A549 (cell line): ENCODE results near the gene POM121L2. TPM values are rescaled to one million over a fixed set of nuclear protein-coding genes. Genes with fewer than 3 reads are reported as not detected.

ENCODE experiments used
- ATAC-seq, 2 experiments: fragments of 200-7000 bp in 1 of 2; fragments of >200 bp in 1 of 2; cut with Nextera tagmentation in 1 of 2; cut with Tn5 transposase in 1 of 2; 3 replicates each; pipeline versions ENCODE4 v1.8.0 to v1.9.1; 2018 to 2020; ENCODE audit warnings: mild to moderate bottlenecking in 1 of 2, moderate library complexity in 1 of 2
- CTCF ChIA-PET: fragments of 300-600 bp; sonication (Branson Sonifier 250); formaldehyde crosslinking; extraction: SDS; loops from one replicate; lab custom pipeline; 2021; ENCODE audit warnings: antibody characterized with exemption, inconsistent platforms; lab: Yijun Ruan, JAX
- POLR2A ChIA-PET: fragments of 350-600 bp; formaldehyde crosslinking; extraction: SDS; loops from one replicate; lab custom pipeline; 2021; ENCODE audit warnings: antibody characterized with exemption, inconsistent platforms; lab: Yijun Ruan, JAX
- DNase-seq, 2 experiments: peaks; one replicate each; pipeline versions ENCODE4 v3.0.0 to v3.0.0-alpha.2; 2011 to 2016; ENCODE audit warnings: low read depth in 1 of 2, low spot score in 1 of 2
- FAIRE-seq: peaks from 2 replicates; lab custom pipeline; 2011; peaks lifted over from hg19 to GRCh38; lab: Jason Lieb, UNC
- H3K27ac ChIP-seq, 2 experiments: fragments of >200 bp; sonication (Bioruptor Twin); formaldehyde crosslinking; 3 replicates each; pipeline ENCODE4 v1.5.1; 2016 to 2017
- H3K4me1 ChIP-seq: fragments of >200 bp; sonication (Bioruptor Twin); formaldehyde crosslinking; 3 replicates; pipeline ENCODE4 v1.6.1; 2016
- H3K4me2 ChIP-seq: fragments of >200 bp; sonication (Bioruptor Twin); formaldehyde crosslinking; 3 replicates; pipeline ENCODE4 v1.6.1; 2016
- H3K4me3 ChIP-seq: fragments of >200 bp; sonication (Bioruptor Twin); formaldehyde crosslinking; 3 replicates; pipeline ENCODE4 v1.5.1; 2016
- H3K9me3 ChIP-seq: fragments of >200 bp; sonication (Bioruptor Twin); formaldehyde crosslinking; 3 replicates; pipeline ENCODE4 v1.6.1; 2016
- CBX8 ChIP-seq: fragments of 200-600 bp; sonication (generic); IDR thresholded peaks from 2 replicates; pipeline ENCODE4 v1.6.1; 2016
- EHF ChIP-seq: fragments of 250-450 bp; sonication (Bioruptor Pico); IDR thresholded peaks from 2 replicates; pipeline ENCODE4 v1.5.0; 2020; ENCODE audit warnings: mild to moderate bottlenecking
- FOSB ChIP-seq: fragments of 250-450 bp; sonication (Bioruptor Pico); IDR thresholded peaks from 2 replicates; pipeline ENCODE4 v1.5.0; 2020; ENCODE audit warnings: mild to moderate bottlenecking, moderate library complexity
- FOSL2 ChIP-seq, 2 experiments: fragments of 450-650 bp in 1 of 2; fragments of >200 bp in 1 of 2; sonication (Bioruptor Twin) in 1 of 2; formaldehyde crosslinking; IDR thresholded peaks; 2 replicates each; pipeline versions ENCODE4 v1.5.0 to v1.6.1; 2016 to 2020; ENCODE audit warnings: mild to moderate bottlenecking in 1 of 2, moderate library complexity in 1 of 2
- FOXS1 ChIP-seq: fragments of 250-450 bp; sonication (Bioruptor Pico); IDR thresholded peaks from 2 replicates; pipeline ENCODE4 v1.5.0; 2020; ENCODE audit warnings: mild to moderate bottlenecking, moderate library complexity
- HDAC2 ChIP-seq: fragments of 200-600 bp; sonication (generic); IDR thresholded peaks from 2 replicates; pipeline ENCODE4 v1.6.1; 2016
- HEYL ChIP-seq: fragments of 250-450 bp; sonication (Bioruptor Pico); IDR thresholded peaks from 2 replicates; pipeline ENCODE4 v1.8.0; 2021; ENCODE audit warnings: mild to moderate bottlenecking, moderate library complexity
- HOXA7 ChIP-seq: fragments of 250-450 bp; sonication (Bioruptor Pico); IDR thresholded peaks from 2 replicates; pipeline ENCODE4 v1.5.0; 2020; ENCODE audit warnings: mild to moderate bottlenecking, moderate library complexity
- HOXB13 ChIP-seq: fragments of 250-450 bp; sonication (Bioruptor Pico); IDR thresholded peaks from 2 replicates; pipeline ENCODE4 v1.5.0; 2020; ENCODE audit warnings: low read depth, mild to moderate bottlenecking, moderate library complexity
- HOXB5 ChIP-seq: fragments of 250-450 bp; sonication (Bioruptor Pico); IDR thresholded peaks from 2 replicates; pipeline ENCODE4 v1.5.0; 2020; ENCODE audit warnings: mild to moderate bottlenecking, moderate library complexity
- KDM1A ChIP-seq: fragments of 200-600 bp; sonication (generic); IDR thresholded peaks from 2 replicates; pipeline ENCODE4 v1.6.1; 2016; ENCODE audit warnings: low read depth, mild to moderate bottlenecking
- KDM5A ChIP-seq: fragments of 200-600 bp; sonication (generic); IDR thresholded peaks from 2 replicates; pipeline ENCODE4 v1.6.1; 2016; ENCODE audit warnings: antibody characterized with exemption, mild to moderate bottlenecking
- MYC ChIP-seq: IDR thresholded peaks from 2 replicates; pipeline ENCODE4 v1.6.1; 2012; ENCODE audit warnings: mild to moderate bottlenecking, inconsistent platforms, low read length, improper control_type of control experiment, borderline replicate concordance
- NFE2L2 ChIP-seq: fragments of 150-350 bp; conservative IDR thresholded peaks from 2 replicates; pipeline ENCODE4 v1.6.1; 2014; ENCODE audit warnings: low read length
- NR3C1 ChIP-seq: fragments of >200 bp; sonication (Bioruptor Twin); formaldehyde crosslinking; IDR thresholded peaks from 3 replicates; pipeline ENCODE4 v1.6.1; 2017
- PHF8 ChIP-seq: fragments of 200-600 bp; sonication (generic); IDR thresholded peaks from 2 replicates; pipeline ENCODE4 v1.6.1; 2016; ENCODE audit warnings: low read depth, mild to moderate bottlenecking, antibody characterized with exemption, moderate library complexity, borderline replicate concordance
- POLR2A ChIP-seq: IDR thresholded peaks from 2 replicates; pipeline ENCODE4 v1.6.1; 2012; ENCODE audit warnings: mild to moderate bottlenecking, low read length
- RARB ChIP-seq: fragments of 250-450 bp; sonication (Bioruptor Pico); IDR thresholded peaks from 2 replicates; pipeline ENCODE4 v1.8.0; 2021; ENCODE audit warnings: mild to moderate bottlenecking, moderate library complexity
- RCOR1 ChIP-seq: fragments of 150-350 bp; IDR thresholded peaks from 2 replicates; pipeline ENCODE4 v1.6.1; 2014; ENCODE audit warnings: antibody characterized with exemption, low read length, low read depth
- SMC3 ChIP-seq: fragments of >200 bp; sonication (Bioruptor Twin); formaldehyde crosslinking; IDR thresholded peaks from 3 replicates; pipeline ENCODE4 v1.6.1; 2018; ENCODE audit warnings: inconsistent platforms
- SREBF2 ChIP-seq: fragments of 450-650 bp; IDR thresholded peaks from 2 replicates; pipeline ENCODE4 v1.6.1; 2014; ENCODE audit warnings: mild to moderate bottlenecking, moderate library complexity
- WGBS: methylation state at CpG from one replicate; pipeline ENCODE4 v1.1.6; 2017; ENCODE audit errors: missing lambda C conversion rate; 5-methylcytosine and 5-hydroxymethylcytosine counted together
- polyA plus RNA-seq, 4 experiments: library from polyadenylated mRNA; depleted of rRNA in 3 of 4; stranded (reverse); fragments of >200 nt; fragmentation: RNase III in 1 of 4; extraction: RNeasy Plus Mini Kit Qiagen cat#74134 plus additional on column Dnase treatment in 1 of 4; gene quantifications; 2 replicates in 3 of 4; 3 replicates in 1 of 4; pipeline ENCODE4 v1.2.3, GENCODE V29; 2011 to 2017
- TF ChIP-seq, protein P1 (sequence below): fragments of >200 bp; sonication (Bioruptor Twin); formaldehyde crosslinking; IDR thresholded peaks from 3 replicates; pipeline ENCODE4 v1.5.1; 2016
- TF ChIP-seq, protein P2 (sequence below): IDR thresholded peaks from 2 replicates; pipeline ENCODE4 v1.6.1; 2012
- TF ChIP-seq, protein P3 (sequence below): IDR thresholded peaks from 2 replicates; pipeline ENCODE4 v1.6.1; 2012; ENCODE audit warnings: low read depth, borderline replicate concordance
- TF ChIP-seq, protein P4 (sequence below): fragments of 200-600 bp; sonication (generic); IDR thresholded peaks from 2 replicates; pipeline ENCODE4 v1.6.1; 2016; ENCODE audit warnings: antibody characterized with exemption, mild to moderate bottlenecking, moderate library complexity
- TF ChIP-seq, protein P5 (sequence below): fragments of 150-350 bp; IDR thresholded peaks from 2 replicates; pipeline ENCODE4 v1.6.1; 2014; ENCODE audit warnings: low read depth, mild to moderate bottlenecking, low read length
- TF ChIP-seq, protein P6 (sequence below): fragments of 250-450 bp; sonication (Bioruptor Pico); IDR thresholded peaks from 2 replicates; pipeline ENCODE4 v1.5.0; 2020; ENCODE audit warnings: low read depth, mild to moderate bottlenecking, moderate library complexity

Gene POM121L2
- polyA plus RNA-seq, 2 of the 4 experiments (the other 2 are of a cell fraction): 0.09 TPM; not detected in 1

DNA sequence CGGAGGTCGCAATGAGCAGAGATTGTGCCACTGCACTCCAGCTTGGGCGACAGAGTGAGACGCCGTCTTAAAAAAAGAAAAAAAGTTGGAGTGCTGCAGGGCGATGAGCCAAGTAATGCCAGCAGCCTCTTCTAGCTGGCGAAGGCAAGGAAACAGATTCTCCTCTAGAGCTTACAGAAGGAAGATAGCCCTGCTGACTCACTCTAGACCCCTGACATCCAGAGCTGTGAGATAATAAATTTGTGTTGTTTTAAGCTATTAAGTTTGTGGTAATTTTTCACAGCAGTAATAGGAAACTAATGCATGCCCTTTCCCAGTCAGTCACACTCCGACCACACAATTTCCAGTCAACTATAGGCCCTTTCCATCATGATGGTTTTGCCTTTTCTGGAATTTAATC, 48.2 kb downstream of the POM121L2 start:
- POLR2A ChIA-PET: no interaction called here
- H3K4me2 ChIP-seq: no peak overlapping the region
- H3K27ac ChIP-seq: no peak overlapping the region
- no peaks in the 10 kb centered on the region for H3K9me3 ChIP-seq
- CTCF ChIA-PET: interaction anchor here (1.0 to 2.2 kb wide), 3 partner anchors 10 to 12 kb away, joined by 5 to 11 read pairs (median 7); no protein-coding TSS in a partner anchor
- FAIRE-seq: no peak
- DNase-seq: no peak
- TF ChIP-seq, protein P1, sequence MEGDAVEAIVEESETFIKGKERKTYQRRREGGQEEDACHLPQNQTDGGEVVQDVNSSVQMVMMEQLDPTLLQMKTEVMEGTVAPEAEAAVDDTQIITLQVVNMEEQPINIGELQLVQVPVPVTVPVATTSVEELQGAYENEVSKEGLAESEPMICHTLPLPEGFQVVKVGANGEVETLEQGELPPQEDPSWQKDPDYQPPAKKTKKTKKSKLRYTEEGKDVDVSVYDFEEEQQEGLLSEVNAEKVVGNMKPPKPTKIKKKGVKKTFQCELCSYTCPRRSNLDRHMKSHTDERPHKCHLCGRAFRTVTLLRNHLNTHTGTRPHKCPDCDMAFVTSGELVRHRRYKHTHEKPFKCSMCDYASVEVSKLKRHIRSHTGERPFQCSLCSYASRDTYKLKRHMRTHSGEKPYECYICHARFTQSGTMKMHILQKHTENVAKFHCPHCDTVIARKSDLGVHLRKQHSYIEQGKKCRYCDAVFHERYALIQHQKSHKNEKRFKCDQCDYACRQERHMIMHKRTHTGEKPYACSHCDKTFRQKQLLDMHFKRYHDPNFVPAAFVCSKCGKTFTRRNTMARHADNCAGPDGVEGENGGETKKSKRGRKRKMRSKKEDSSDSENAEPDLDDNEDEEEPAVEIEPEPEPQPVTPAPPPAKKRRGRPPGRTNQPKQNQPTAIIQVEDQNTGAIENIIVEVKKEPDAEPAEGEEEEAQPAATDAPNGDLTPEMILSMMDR: no peak
- TF ChIP-seq SMC3 (no peak), RARB (CRISPR knock-in tag) (no peak), NFE2L2 (no peak), KDM5A (no peak), POLR2A (no peak), CBX8 (no peak), KDM1A (no peak), MYC (no peak), EHF (CRISPR knock-in tag) (no peak), NR3C1 (no peak), HOXA7 (CRISPR knock-in tag) (no peak), RCOR1 (no peak), HDAC2 (no peak)
- TF ChIP-seq, protein P2, sequence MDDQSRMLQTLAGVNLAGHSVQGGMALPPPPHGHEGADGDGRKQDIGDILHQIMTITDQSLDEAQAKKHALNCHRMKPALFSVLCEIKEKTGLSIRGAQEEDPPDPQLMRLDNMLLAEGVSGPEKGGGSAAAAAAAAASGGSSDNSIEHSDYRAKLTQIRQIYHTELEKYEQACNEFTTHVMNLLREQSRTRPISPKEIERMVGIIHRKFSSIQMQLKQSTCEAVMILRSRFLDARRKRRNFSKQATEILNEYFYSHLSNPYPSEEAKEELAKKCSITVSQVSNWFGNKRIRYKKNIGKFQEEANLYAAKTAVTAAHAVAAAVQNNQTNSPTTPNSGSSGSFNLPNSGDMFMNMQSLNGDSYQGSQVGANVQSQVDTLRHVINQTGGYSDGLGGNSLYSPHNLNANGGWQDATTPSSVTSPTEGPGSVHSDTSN: no peak
- TF ChIP-seq, protein P3, sequence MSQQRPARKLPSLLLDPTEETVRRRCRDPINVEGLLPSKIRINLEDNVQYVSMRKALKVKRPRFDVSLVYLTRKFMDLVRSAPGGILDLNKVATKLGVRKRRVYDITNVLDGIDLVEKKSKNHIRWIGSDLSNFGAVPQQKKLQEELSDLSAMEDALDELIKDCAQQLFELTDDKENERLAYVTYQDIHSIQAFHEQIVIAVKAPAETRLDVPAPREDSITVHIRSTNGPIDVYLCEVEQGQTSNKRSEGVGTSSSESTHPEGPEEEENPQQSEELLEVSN: no peak
- TF ChIP-seq, protein P4, sequence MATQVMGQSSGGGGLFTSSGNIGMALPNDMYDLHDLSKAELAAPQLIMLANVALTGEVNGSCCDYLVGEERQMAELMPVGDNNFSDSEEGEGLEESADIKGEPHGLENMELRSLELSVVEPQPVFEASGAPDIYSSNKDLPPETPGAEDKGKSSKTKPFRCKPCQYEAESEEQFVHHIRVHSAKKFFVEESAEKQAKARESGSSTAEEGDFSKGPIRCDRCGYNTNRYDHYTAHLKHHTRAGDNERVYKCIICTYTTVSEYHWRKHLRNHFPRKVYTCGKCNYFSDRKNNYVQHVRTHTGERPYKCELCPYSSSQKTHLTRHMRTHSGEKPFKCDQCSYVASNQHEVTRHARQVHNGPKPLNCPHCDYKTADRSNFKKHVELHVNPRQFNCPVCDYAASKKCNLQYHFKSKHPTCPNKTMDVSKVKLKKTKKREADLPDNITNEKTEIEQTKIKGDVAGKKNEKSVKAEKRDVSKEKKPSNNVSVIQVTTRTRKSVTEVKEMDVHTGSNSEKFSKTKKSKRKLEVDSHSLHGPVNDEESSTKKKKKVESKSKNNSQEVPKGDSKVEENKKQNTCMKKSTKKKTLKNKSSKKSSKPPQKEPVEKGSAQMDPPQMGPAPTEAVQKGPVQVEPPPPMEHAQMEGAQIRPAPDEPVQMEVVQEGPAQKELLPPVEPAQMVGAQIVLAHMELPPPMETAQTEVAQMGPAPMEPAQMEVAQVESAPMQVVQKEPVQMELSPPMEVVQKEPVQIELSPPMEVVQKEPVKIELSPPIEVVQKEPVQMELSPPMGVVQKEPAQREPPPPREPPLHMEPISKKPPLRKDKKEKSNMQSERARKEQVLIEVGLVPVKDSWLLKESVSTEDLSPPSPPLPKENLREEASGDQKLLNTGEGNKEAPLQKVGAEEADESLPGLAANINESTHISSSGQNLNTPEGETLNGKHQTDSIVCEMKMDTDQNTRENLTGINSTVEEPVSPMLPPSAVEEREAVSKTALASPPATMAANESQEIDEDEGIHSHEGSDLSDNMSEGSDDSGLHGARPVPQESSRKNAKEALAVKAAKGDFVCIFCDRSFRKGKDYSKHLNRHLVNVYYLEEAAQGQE: no peak
- TF ChIP-seq, protein P5, sequence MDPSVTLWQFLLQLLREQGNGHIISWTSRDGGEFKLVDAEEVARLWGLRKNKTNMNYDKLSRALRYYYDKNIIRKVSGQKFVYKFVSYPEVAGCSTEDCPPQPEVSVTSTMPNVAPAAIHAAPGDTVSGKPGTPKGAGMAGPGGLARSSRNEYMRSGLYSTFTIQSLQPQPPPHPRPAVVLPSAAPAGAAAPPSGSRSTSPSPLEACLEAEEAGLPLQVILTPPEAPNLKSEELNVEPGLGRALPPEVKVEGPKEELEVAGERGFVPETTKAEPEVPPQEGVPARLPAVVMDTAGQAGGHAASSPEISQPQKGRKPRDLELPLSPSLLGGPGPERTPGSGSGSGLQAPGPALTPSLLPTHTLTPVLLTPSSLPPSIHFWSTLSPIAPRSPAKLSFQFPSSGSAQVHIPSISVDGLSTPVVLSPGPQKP: no peak
- H3K4me1 ChIP-seq: no peaks in the 10 kb centered on the region
- ATAC-seq: no peak
- WGBS: 78% methylated on average over 8 of the region's 8 CpGs
- no peak overlapping the region for H3K4me3 ChIP-seq

DNA sequence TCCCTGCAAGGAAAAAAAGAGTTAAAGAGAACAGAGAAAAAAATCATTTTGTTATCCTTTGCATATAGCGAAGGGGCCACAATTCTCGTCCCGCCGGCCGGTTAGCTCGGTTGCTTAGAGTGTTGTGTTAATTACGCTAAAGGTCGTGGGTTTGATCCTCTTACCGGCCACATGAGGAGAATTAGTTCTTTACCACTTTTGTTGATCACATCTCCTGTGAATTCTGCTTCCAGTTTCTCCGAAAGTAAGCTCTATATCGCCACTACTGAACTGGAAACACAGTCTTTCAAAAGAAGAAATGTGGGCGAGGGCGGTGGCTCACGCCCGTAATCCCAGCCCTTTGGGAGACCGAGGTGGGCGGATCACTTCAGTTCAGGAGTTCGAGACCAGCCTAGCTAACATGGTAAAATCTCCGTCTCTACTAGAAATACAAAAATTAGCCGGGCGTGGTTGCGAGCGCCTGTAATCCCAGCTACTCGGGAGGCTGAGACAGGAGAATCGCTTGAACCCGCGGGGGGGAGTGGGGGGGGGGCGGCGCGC, 51.2 kb downstream of the POM121L2 start:
- ATAC-seq: no peak
- H3K4me3 ChIP-seq: no peak overlapping the region
- no peak overlapping the region for H3K4me2 ChIP-seq
- no peak for DNase-seq
- H3K4me1 ChIP-seq: no peaks in the 10 kb centered on the region
- 67% methylated on average over 26 of the region's 30 CpGs for WGBS
- CTCF ChIA-PET: interaction anchor here (0.5 to 1.3 kb wide), 3 partner anchors 9 to 536 kb away, joined by 3 to 5 read pairs (median 4); no protein-coding TSS in a partner anchor
- POLR2A ChIA-PET: interaction anchor here (1.2 kb wide), 1 partner anchor 9 kb away, joined by 4 read pairs; no protein-coding TSS in a partner anchor
- FAIRE-seq: no peak
- H3K27ac ChIP-seq: no peak overlapping the region
- no peaks in the 10 kb centered on the region for H3K9me3 ChIP-seq
- TF ChIP-seq FOSB (CRISPR knock-in tag) (no peak), SREBF2 (no peak), FOSL2 (IDR thresholded peaks at IDR 0.05) (no peak), FOSL2 (CRISPR knock-in tag; IDR thresholded peaks at IDR 0.05) (no peak), FOXS1 (CRISPR knock-in tag) (no peak), PHF8 (no peak), HEYL (CRISPR knock-in tag) (no peak), RCOR1 (no peak), HOXB5 (CRISPR knock-in tag) (no peak), HOXB13 (CRISPR knock-in tag) (no peak), NFE2L2 (no peak)
- TF ChIP-seq, protein P6, sequence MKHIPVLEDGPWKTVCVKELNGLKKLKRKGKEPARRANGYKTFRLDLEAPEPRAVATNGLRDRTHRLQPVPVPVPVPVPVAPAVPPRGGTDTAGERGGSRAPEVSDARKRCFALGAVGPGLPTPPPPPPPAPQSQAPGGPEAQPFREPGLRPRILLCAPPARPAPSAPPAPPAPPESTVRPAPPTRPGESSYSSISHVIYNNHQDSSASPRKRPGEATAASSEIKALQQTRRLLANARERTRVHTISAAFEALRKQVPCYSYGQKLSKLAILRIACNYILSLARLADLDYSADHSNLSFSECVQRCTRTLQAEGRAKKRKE: no peak
